ENCODE results near the gene TP53RK.
A peak's percentile ranks its signal among the peaks of the same experiment; 100 is the strongest.
"Not testable (repeated sequence)": the region's sequence is repeated elsewhere in the genome, so short reads cannot be mapped to it uniquely, and the experiment has no call there.

The TP53RK gene

DNA sequence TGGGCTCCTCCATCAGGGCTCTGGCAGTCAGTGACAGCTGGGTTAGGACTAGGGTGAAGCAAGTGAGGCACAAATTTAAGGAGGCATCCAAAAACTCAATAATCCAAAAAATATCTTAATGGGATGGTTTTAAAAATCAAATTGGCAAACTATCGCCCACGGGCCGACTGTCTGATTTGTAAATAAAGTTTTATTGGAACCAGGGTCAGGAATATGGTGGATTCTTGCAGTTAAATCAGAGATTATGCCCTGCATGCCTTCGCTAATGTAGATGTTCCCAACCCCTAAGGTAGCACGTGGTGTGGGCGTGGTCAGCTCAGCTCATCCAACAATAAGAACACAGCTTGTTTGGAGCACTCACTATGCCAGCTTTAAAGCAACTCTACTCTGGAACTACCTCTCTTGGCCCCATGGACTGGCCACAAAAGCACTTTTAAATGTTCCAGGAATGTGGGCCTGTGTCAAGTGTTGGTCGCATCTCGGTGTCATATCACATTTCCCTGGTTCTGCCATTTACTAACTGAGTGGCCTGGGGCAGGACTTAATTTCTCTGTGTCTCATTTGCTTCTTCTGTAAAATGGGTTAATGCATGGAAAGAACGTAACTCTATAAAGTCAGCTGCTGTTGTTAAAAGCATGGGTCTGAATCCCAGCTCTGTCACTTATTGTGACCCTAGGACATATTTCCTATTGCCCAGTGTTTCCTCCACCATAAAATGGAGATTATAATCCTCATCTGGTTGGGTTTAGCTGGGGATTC, 7.0 kb downstream of the TP53RK start:
- no peak for DNase-seq

DNA sequence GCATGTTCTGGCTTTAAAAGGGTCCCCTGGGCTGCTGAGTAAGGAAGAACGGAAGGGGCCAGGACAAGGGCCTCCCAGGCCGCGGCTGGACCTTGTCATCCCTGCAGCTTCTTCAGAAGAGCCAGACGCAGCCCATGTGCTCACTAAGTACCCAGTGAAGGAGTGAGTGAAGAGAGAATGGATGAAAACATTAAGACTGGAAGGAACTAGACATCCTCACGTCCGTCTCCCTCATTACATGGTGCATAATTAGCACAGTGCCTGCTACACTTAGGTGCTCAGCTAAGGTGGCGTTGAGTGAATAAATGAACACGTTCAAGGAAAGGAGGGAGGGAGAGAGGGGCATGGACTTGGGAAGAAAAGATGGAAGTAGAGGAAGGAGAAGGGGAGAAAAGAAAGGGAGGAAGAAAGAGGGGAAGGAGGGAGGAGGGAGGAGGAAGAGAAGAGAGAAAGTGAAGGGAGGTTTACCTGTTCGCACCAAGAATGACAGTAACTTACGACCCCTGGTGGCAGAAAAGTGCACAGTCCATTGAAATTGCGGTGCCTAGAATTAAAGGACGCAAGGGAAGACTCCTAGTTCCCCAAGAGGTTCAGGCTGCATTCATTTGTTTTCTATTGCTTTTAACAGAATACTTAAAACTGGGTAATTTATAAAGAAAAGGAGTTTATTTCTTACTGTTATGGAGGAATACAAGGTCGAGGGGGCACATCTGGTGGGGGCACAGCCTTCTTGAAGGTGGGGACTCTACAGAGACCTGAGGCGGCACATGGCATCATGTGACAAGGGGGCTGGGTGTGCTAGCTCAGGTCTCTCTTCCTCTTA, 8.0 kb downstream of the TP53RK start:
- peak; percentile 83 for DNase-seq

DNA sequence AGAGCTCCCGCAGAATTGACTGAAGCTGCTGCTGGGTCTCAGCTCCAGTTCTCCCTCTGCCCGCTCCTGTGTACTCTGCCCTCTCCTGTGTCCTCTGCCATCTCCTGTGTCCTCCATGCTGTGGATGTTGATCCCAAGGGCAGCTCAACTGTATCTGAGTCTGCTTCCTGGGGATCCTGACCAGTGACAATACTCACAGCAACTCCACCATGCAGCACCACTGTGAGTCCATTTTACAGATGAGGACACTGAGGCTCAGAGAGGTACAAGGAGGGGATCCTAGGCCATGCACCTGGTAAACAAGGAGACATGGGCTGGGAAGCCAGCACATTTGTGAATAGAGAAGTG, 8.6 kb downstream of the TP53RK start:
- no peak for DNase-seq

DNA sequence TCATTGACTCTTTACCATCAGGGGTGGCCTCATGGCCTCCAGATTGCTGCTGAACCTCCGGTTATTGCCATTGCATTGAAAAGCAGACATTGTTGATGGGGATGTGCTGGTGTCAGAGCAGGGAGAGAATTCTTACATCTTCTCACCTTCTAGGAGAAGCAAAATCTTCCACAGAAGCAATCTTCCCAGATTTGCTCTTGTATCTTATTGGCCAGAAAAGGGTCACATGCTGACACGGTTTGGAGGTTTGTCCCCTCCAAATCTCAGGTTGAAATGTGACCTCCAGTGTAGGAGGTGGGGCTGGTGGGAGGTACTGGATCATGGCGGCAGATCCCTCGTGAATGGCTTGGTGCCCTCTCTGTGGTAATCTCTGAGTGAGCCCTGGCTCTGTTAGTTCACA, 10.7 kb downstream of the TP53RK start:
- no peak for DNase-seq

DNA sequence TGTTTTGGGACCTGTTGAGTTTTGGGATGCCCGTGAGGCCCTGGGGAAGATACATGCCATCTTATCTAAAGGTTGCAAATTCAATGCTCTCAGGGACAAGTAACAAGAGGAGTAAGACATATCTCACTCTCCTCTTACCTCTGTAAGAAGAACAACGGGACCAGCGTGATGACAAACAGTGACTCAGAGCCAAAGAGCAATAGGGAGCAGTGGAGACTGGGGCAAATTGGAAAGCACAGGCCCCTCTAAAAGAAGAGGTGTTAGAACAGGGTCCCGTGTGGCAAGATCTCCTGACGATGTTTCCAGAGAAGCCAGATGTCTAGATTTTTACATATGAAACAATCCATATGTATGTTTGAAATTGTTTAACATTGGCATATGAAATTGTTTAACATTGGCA, 11.6 kb downstream of the TP53RK start:
- no peak for DNase-seq

DNA sequence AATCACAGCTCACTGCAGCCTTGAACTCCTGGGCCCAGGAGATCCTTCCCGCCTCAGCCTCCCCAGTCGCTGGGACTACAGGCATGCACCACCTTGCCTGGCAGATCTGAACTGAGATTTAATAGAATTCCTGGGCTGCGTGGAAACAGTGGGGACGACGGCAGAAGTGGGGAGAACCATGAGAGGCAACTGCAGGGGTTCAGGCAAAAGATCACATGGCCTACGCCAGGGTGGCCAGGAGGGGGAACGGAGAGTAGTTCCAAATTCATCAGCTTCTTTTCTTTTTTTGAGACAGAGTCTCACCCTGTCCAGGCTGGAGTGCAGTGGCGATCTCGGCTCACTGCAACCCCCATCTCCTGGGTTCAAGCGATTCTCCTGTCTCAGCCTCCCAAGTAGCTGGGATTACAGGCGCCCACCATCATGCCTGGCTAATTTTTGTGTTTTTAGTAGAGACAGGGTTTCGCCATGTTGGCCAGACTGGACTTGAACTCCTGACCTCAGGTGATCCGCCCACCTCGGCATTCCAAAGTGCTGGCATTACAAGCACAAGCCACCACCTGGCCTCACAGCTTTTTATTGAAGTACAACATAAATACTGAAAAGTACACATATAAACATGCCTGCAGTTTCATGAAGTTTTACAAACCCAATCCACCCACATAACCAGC, 12.5 kb downstream of the TP53RK start:
- not testable (repeated sequence) for DNase-seq

DNA sequence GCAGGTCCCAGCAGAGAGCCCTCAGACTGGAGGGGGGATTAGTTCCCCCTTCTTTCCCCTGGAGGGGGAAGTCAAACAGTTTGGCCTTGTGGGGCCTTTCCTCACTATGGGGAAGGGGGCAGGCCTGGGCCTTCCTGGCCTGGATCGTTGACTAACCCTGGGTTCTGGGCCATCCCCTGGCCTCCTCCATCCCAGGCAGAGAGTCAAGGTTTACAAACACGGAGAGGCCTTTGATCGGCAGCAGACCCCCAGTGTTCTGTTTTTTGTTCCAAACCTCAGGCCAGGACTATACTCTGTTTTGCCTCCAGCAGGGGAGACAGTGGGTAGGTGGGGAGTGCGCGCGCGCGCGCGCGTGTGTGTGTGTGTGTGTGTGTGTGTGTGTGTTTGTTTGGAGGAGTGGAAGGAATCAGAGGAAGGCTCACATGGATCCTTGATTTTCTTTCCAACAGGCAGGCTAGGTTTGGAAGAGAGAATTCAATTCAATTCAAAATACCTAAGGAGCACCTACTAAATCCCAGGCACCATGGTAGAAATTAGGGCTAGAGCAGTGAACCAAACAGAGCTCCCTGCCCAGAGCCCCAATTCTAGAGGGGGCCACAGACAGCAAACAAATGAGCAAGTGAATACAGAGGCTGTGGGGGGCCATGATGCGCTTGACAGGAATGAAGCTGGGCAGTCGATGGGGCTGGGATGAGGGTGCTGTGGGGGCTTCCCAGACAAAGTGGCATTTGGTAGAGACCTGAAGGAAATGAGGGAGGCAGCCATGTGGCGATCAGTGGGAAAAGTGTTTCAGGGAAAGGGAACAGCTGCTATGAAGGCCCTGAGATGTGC, 14.8 kb downstream of the TP53RK start:
- no peak for DNase-seq

DNA sequence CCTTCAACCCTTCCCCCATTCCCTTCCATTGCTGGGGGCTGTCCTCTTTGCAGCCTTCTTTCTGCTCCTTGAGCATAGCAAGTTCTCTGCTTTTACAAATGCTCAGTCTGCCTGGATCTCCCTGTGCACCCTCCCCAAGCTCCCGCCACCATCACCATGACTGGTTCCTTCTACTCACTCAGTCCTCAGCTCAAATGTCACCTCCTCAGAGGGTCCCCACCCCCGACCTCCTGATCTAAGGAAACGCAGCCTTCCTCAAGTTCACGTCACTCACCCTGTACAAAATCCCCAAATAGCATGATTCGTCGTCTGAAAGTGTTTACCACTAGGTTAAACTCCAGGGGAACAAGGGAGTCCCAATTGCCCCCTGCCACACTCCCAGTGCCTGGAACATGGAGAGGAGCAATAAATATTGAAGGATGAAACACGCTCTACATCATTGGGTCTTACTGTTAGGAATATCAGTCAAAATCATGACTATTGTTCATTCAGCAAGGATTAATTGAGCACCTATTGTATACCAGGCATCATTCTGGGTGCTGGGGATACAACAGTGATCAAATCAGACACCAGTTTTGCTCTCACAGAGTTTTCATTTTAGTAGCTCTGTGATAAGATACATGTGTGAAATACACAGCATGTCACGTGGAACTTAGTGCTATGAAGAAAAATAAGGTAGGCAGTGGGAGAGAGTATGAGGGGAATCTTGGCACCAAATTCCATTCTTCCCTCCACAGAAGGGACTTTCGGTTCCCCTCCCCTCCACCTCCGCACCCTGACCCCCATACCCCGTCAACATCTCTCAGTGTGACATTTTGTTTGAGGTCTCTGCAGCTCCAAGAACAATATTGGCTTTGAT, 15.6 kb downstream of the TP53RK start:
- no peak for DNase-seq

DNA sequence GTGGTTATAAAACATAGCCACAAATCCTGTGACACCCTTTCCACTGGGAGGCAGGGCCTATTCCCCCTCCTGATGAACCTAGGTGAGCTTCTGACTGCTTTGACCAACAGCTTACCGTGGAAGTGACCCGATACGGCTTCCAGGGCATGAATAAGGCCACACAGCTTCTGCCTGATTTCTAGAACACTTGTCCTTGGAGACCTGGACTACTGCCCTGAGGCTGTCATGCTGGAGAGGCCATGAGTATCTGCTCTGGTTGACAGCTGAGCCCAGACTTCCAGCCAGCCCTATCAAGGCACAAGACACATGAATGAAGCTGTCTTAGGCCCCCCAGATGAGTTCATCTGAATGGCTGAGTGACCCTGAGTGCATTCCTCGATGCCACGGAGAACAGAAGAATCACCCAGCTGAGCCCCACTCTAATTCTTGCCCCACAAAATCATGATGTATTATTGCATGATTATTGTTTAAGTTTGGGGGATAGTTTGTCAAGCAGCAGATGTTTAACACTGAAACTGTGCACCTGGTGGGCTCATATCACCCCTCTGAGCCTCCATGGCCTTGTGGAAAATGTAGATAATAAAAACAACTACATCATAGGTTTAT, 16.6 kb downstream of the TP53RK start:
- no peak for DNase-seq

DNA sequence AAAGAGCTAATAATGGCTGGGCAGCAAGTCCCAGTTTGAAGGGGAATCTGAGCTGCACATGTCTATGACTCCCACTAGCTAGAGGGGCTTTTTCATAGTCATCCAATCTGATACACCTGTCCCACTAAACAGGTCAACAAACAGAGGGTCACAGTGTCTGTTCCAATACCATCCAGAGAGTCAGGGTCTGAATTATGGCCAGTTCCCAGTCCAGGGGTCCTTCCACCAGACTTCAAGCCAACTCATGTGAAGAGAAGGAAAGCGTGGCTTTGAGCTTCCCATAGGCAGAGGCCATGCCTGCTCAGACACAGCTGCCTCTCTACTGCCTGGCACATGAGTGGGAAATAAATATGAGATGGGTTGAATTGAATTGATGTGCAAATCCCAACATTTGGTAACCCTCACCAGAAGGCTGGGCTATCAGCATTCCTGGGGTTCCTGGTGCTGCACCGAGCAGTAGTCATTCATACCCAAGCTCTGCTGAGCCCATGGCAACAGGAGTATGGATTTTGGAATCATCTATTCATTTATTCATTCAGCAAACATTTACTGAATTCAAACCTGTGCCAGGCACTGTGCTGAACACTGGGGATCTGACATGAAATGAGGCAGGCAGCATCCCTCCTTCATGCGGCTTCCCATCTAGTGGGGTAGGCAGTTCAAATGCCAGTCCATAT, 17.2 kb downstream of the TP53RK start:
- no peak for DNase-seq

DNA sequence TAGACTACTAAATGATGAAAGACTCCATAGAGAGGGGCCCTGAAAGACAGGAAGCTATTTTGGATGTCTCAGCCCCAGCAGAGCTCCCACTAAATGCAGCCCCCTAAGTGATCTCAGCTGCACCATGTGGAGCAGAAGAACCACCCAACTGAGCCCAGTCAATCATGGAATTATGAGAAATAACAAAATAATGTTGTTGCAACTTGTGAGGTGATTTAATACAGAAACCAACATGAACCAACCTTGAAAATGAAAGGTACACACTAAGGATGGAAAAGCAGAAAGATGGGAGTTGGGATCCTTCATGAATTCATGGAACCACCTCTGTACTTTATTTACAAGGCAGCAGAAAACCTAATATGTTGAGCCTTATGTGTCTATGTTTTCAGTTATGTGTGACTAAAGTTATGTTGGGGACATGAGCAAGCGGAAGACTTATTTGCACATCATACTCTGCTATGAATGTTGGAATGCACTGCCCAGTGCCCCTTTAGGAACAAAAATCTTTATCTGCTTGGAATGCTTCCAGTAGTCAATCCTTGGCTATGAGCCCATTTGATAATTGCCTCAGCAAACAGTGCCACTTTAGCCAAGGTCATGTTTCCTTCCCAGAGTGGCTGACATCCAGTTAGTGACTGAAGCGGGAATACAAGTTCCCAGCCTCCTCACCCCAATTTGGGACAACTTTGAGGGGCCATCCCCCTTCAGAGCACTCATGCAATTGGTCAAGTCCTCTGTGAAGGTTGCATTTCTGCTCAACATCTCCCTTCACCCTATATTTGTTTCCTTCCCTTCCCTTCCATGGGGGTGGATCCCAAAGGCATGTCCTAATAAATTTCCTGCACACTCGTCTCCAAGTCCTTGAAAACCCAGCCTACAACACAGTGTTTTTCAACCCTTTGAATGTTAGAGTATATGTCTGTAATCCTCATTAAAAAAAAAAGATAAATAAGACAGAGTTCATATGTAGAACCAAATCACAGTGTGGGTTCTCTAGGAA, 18.4 kb downstream of the TP53RK start:
- DNase-seq = no peak

DNA sequence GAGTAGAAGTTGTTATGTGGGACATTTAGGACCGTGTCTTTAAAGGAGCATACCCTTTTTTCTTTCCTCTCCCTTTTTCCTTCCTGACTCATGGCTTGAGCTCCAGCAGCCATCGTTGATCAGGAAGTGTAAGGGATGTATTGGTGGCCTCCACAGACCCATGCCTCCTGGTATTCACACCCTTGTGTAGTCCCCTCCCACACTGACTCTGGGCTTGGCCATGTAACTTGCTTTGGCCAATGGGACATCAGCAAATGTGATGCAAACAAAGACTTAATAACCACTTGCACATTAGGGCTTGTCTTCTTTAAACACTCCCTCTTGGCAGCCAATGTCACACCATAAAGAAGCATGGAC, 19.0 kb downstream of the TP53RK start:
- DNase-seq = no peak

DNA sequence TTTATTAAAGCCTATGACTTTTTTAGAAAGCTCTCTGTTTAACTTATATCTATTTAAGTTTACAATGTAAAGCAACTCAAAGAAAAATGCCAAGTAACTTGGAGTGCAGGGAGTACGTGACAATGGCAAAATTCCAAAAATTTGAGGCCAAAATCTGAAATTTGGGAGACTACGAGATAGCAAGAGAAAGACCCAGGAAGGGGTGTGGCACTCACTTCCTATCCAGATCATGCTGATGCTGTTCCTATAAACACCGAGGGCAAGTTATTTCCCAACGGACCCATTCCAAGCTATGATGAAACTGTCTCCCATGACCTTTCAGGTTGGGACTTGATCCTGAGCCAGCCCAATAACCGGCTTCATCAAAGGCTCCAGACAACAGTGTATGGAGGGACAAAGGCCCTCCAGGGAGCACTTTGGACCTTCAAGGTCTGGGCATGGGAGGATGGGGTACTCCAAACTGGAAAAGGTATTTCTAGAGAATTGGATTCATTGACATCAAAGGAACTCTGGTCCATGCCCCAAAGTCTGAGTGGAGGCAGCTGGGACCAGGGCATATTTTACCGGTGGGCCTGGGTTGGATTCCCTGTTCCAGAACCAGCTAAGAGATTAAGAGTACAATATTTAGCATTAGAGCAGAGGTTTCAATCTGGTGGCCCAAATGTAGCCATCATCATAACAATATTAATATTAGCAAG, 22.3 kb downstream of the TP53RK start:
- DNase-seq = no peak

DNA sequence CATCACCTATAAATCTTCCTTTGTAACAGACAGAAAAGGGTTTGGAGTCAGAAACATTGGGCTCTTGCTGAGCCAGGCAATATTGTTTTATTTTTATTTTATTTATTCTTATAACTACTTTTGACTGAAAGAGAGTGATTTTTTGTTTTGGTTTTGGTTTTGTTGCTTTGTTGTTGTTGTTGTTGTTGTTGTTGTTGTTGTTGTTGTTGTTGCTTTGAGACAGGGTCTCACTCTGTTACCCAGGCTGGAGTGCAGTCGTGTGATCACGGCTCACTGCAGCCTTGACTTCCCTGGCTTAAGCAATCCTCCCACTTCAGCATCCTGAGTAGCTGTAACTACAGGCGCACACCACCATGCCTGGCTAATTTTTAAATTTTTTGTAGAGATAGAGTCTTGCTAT, 22.9 kb downstream of the TP53RK start:
- DNase-seq = no peak

DNA sequence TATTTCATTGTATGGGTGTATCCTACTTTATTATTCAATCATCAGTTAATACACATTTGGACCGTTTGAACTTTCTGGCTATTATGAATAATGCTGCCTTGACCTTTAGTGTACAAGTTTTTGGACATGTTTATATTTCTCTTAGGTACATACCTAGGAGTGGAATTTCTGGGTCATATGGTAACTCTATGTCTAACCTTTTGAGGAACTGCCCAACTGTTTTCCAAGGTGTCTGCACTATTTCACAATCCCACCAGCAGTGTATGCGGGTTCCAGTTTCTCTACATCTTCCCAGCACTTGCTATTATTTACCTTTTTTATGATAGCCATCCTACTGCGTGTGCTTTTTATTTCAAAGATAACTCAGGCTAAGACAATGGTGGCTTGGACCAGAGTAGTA, 23.6 kb downstream of the TP53RK start:
- no peak for DNase-seq

DNA sequence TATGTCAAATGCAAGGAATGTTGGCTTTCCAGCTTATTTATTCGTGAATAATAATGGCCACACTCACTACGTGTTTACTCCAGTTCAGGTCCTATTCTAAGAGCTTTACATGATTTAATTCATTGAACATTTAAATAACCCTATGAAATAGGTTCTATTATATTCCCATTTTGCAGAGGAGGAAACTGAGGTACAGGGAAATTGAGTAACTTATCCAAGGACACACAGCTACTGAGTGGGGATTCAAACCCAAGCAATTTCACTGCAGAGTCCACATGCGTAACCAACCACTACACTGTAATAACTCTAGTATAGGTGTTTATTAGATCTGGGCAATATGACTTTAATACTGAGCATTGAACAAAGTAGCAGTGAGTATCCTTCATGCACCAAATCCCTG, 25.7 kb downstream of the TP53RK start:
- DNase-seq = no peak

DNA sequence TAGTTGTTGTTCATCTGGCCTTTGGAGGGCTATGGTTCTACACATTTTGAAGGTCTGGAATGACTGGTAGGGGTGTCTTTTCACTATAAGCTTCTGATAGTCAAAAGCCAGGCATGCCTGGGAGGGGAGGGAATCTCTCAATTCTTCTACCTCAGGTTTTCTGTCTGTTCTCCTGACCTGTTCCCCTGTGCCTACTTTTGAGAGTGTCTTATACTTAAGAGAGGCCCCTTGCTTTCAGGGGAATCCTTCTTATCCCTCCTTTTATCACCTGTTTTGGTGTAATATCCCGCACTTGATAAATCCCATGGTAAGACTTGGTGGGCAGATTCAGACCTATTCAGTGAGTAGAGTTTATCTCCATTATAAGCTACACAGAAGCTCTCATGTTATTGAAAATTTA, 27.6 kb downstream of the TP53RK start:
- no peak for DNase-seq

DNA sequence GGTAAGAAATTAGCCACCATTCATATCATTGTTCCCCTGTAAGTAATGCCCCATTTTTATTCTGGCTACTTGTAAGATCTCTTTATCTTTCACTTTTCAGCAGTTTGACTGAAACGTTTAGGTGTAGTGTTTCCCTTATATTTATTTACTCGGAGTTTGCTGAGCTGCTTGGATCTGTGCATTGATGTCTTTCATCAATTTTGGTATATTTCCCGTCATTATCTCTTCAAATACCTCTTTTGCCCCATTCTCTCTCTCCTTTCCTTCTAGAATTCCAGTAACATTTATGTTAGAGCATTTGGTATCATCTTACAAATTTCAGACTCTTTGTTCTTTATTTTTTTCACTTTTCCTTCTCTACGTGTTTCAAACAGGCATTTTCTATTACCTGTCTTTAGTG, 28.8 kb downstream of the TP53RK start:
- DNase-seq = no peak

DNA sequence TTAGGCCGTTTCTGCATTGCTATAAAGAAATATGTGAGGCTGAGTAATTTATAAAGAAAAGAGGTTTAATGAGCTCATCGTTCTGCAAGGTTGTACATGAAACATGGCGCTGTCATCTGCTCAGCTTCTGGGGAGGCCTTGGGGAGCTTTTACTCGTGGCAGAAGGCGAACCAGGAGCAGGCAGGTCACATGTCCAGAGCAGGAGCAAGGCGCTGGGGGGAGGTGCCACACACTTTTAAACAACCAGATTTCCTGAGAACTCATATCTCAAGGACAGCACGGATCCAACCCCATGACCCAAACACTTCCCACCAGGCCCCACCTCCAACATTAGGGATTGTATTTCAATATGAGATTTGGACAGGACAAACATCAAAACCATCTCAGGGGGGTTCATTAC, 31.6 kb downstream of the TP53RK start:
- DNase-seq = no peak
